ENCODE data around the gene RPL18. TPM values are rescaled to one million over a fixed set of nuclear protein-coding genes. Genes with fewer than 3 reads are reported as not detected.

The RPL18 gene
- total RNA-seq, 1 experiment from 2014 or later = 1,618 TPM

DNA sequence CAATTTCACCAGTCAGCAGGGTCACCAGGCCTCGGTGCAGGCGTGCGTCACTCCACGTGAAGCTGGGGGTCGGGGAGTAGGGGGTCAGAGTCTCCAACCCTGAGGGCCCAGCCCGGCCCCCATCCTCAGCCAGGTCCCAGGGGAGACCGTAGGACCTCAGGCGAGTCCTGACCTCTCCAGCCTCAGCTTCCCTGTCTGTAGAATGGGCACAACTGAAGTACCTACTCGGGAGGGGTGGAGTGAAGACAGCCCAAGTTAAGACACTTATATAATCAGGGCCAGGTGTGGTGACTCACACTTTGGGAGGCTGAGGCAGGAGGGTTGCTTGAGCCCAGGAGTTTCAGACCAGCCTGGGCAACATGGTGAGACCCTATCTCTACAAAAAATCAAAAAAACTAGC, 15.1 kb downstream of the RPL18 start:
- Histone ChIP-seq H3K9me3 (ENCODE audit: insufficient read depth, low read depth) (no peaks in the 10 kb centered on the region), H4K20me1 (ENCODE audit: insufficient read depth) (no peaks in the 10 kb centered on the region), H3F3A (ENCODE audit: insufficient read depth, low read depth) (0 out of 2 replicates have a peak, but pooled peaks cover 13% of the 10 kb centered on the region), H3K4me1 (replicated peaks; ENCODE audit: insufficient read depth) (0 out of 2 replicates have a peak, but pooled peaks cover 5% of the 10 kb centered on the region), H3K36me3 (ENCODE audit: low read depth) (no peaks in the 10 kb centered on the region), H3K27me3 (ENCODE audit: insufficient read depth, low read depth) (no peaks in the 10 kb centered on the region), H3K4me2 (no peak overlapping the region), H2AFZ (no peak overlapping the region), H3K79me2 (ENCODE audit: low read depth) (no peaks in the 10 kb centered on the region), H3K27ac (no peak overlapping the region), H3K9me2 (ENCODE audit: insufficient read depth) (no peaks in the 10 kb centered on the region), H3K4me3 (no peak overlapping the region)
- BruUV-seq (replicated peaks) = no TSS peak
- ChIA-PET POLR2A (ENCODE audit: unreplicated experiment) (no interaction called here), CTCF (no interaction called here)
- intact Hi-C loops (cut with micrococcal nuclease; ENCODE audit: unreplicated experiment) = no loop called here
- peak in 1 of 2 experiments; percentile 45 for DNase-seq
- no peak for TF ChIP-seq EZH2 (IDR thresholded peaks at IDR 0.05; ENCODE audit: low read depth)
- TF ChIP-seq, protein P1, sequence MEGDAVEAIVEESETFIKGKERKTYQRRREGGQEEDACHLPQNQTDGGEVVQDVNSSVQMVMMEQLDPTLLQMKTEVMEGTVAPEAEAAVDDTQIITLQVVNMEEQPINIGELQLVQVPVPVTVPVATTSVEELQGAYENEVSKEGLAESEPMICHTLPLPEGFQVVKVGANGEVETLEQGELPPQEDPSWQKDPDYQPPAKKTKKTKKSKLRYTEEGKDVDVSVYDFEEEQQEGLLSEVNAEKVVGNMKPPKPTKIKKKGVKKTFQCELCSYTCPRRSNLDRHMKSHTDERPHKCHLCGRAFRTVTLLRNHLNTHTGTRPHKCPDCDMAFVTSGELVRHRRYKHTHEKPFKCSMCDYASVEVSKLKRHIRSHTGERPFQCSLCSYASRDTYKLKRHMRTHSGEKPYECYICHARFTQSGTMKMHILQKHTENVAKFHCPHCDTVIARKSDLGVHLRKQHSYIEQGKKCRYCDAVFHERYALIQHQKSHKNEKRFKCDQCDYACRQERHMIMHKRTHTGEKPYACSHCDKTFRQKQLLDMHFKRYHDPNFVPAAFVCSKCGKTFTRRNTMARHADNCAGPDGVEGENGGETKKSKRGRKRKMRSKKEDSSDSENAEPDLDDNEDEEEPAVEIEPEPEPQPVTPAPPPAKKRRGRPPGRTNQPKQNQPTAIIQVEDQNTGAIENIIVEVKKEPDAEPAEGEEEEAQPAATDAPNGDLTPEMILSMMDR (conservative IDR thresholded peaks at IDR 0.05) = no peak

DNA sequence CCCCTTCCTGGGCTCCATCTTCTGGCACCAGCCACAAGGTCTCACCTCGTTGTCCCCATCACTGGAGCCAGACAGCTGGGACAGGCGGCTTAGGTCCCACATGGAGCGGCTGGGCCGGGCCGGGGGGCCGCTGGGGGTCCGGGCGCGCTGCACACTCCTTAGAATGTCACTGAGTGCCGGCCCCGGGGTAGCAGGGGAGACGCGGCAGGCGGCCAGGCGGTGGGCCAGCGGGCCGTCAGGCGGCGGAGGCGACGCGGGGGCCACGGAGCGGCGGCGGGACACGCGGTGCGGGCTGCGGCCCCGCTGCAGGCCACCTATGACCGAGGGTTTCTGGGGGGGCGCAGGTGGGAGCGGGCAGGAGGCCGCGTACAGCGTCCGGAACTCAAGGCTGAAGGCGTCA, 15.5 kb downstream of the RPL18 start:
- H3K36me3 ChIP-seq (ENCODE audit: low read depth) = no peaks in the 10 kb centered on the region
- TF ChIP-seq, protein P1 (conservative IDR thresholded peaks at IDR 0.05) = no peak
- TF ChIP-seq EZH2 (IDR thresholded peaks at IDR 0.05; ENCODE audit: low read depth) = no peak
- H2AFZ ChIP-seq = no peak overlapping the region
- no peaks in the 10 kb centered on the region for H3K27me3 ChIP-seq (ENCODE audit: insufficient read depth, low read depth)
- 0 out of 2 replicates have a peak, but pooled peaks cover 13% of the 10 kb centered on the region for H3F3A ChIP-seq (ENCODE audit: insufficient read depth, low read depth)
- intact Hi-C loops (cut with micrococcal nuclease; ENCODE audit: unreplicated experiment) = no loop called here
- no peaks in the 10 kb centered on the region for H4K20me1 ChIP-seq (ENCODE audit: insufficient read depth)
- POLR2A ChIA-PET (ENCODE audit: unreplicated experiment) = no interaction called here
- CTCF ChIA-PET = no interaction called here
- H3K9me2 ChIP-seq (ENCODE audit: insufficient read depth) = no peaks in the 10 kb centered on the region
- peak in 1 of 2 experiments; percentile 21 for DNase-seq
- no peak overlapping the region for H3K4me3 ChIP-seq
- H3K4me2 ChIP-seq = no peak overlapping the region
- H3K79me2 ChIP-seq (ENCODE audit: low read depth) = no peaks in the 10 kb centered on the region
- H3K4me1 ChIP-seq (replicated peaks; ENCODE audit: insufficient read depth) = 0 out of 2 replicates have a peak, but pooled peaks cover 5% of the 10 kb centered on the region
- BruUV-seq (replicated peaks) = no TSS peak
- no peaks in the 10 kb centered on the region for H3K9me3 ChIP-seq (ENCODE audit: insufficient read depth, low read depth)
- no peak overlapping the region for H3K27ac ChIP-seq

DNA sequence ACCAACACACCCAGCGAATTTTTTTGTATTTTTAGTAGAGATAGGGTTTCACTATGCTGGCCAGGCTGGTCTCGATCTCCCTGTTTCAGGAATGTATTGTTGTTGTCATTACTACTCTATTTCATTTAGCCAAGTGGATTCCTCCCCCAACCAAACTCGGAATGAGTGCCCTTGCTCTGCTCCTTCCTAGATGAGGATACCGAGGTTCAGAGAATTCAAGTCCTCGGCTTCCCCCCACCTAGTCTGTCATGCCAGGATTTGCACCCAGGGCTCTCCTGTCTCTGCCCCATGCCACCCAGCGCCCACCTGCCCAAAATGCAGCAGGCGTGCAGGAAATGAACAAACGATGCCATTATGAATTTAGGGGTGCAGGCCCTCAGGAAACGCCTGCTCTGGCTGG, 16.0 kb downstream of the RPL18 start:
- no peak for TF ChIP-seq EZH2 (IDR thresholded peaks at IDR 0.05; ENCODE audit: low read depth)
- TF ChIP-seq, protein P1 (conservative IDR thresholded peaks at IDR 0.05) = no peak
- Histone ChIP-seq H3K4me2 (no peak overlapping the region), H3K9me3 (ENCODE audit: insufficient read depth, low read depth) (no peaks in the 10 kb centered on the region), H3K79me2 (ENCODE audit: low read depth) (no peaks in the 10 kb centered on the region), H3F3A (ENCODE audit: insufficient read depth, low read depth) (0 out of 2 replicates have a peak, but pooled peaks cover 13% of the 10 kb centered on the region), H2AFZ (no peak overlapping the region), H3K4me1 (replicated peaks; ENCODE audit: insufficient read depth) (0 out of 2 replicates have a peak, but pooled peaks cover 5% of the 10 kb centered on the region), H3K36me3 (ENCODE audit: low read depth) (no peaks in the 10 kb centered on the region), H3K27me3 (ENCODE audit: insufficient read depth, low read depth) (no peaks in the 10 kb centered on the region), H3K4me3 (no peak overlapping the region), H3K9me2 (ENCODE audit: insufficient read depth) (no peaks in the 10 kb centered on the region), H3K27ac (no peak overlapping the region), H4K20me1 (ENCODE audit: insufficient read depth) (no peaks in the 10 kb centered on the region)
- no peak for DNase-seq
- BruUV-seq (replicated peaks) = no TSS peak
- CTCF ChIA-PET = no interaction called here
- POLR2A ChIA-PET (ENCODE audit: unreplicated experiment) = no interaction called here
- intact Hi-C loops (cut with micrococcal nuclease; ENCODE audit: unreplicated experiment) = no loop called here

Measured in PC-9 (cell line).